RWPE1 (cell line): ENCODE results near the gene EGFL7.

Experiments used
- CTCF ChIA-PET: fragments of 350-600 bp; sonication (Branson Sonifier 250); formaldehyde crosslinking; extraction: SDS; loops from one replicate; lab custom pipeline; 2021; lab: Yijun Ruan, JAX
- POLR2A ChIA-PET: fragments of 400-600 bp; formaldehyde crosslinking; extraction: SDS; loops from one replicate; lab custom pipeline; 2020; ENCODE audit warnings: antibody characterized with exemption; ENCODE audit not compliant: low non-redundant PET; lab: Yijun Ruan, JAX
- DNase-seq: peaks from one replicate; pipeline ENCODE4 v3.0.0; 2012; ENCODE audit warnings: low spot score
- H3K27ac ChIP-seq: fragments of 450-650 bp; 2 replicates; pipeline ENCODE4 v1.5.1; 2017
- TF ChIP-seq, protein P1 (sequence below): fragments of 450-650 bp; conservative IDR thresholded peaks from 2 replicates; pipeline ENCODE4 v1.5.1; 2017; ENCODE audit warnings: low read depth, mild to moderate bottlenecking

The EGFL7 gene

DNA sequence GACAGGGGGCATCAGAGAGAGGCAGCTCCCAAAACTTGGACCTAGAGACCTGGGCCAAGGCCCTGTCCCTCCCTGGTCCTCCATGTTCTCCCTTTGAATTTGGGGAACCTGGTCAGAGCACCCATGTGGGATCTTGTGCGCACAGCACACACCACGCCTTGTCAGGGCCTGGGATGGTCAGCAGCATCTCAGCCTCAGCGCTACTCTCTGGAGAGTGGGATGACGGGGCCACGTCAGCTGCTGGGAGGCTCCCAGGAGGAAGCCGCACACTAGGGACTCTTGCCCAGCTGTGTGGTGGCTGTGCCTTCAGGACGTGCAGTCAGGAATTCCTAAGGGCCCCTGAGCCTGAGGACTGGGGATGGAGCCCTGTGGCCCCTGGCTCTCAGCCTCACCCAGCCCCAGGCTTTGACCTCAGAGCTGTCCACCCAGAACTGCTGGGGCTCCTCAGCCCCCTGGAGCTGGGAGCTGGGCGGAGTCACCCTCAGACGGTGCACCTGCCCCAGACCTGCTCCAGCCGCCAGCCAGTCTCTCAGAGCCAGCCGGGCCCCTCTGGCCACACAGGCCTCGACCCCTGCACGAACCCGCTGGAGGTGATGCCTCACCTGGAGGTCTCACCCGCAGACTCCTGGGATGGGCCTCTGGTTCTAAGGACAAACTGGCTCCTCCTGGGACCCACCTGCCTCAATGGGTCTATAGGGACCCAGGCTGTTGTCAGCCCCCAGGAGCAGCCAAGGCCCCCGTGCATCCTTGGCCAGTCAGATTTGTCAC is 38.3 kb upstream of the EGFL7 start:
- peak overlapping the region; percentile 100 for H3K27ac ChIP-seq
- CTCF ChIA-PET: interaction anchor here (0.6 to 8.3 kb wide), 10 partner anchors 14 to 137 kb away, joined by 3 to 232 read pairs (median 5); no protein-coding TSS in a partner anchor
- peak; percentile 94 for DNase-seq
- TF ChIP-seq, protein P1, sequence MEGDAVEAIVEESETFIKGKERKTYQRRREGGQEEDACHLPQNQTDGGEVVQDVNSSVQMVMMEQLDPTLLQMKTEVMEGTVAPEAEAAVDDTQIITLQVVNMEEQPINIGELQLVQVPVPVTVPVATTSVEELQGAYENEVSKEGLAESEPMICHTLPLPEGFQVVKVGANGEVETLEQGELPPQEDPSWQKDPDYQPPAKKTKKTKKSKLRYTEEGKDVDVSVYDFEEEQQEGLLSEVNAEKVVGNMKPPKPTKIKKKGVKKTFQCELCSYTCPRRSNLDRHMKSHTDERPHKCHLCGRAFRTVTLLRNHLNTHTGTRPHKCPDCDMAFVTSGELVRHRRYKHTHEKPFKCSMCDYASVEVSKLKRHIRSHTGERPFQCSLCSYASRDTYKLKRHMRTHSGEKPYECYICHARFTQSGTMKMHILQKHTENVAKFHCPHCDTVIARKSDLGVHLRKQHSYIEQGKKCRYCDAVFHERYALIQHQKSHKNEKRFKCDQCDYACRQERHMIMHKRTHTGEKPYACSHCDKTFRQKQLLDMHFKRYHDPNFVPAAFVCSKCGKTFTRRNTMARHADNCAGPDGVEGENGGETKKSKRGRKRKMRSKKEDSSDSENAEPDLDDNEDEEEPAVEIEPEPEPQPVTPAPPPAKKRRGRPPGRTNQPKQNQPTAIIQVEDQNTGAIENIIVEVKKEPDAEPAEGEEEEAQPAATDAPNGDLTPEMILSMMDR: no peak
- POLR2A ChIA-PET: interaction anchor here (0.6 to 2.0 kb wide), 5 partner anchors 14 to 108 kb away, joined by 3 to 6 read pairs (median 4); no protein-coding TSS in a partner anchor

DNA sequence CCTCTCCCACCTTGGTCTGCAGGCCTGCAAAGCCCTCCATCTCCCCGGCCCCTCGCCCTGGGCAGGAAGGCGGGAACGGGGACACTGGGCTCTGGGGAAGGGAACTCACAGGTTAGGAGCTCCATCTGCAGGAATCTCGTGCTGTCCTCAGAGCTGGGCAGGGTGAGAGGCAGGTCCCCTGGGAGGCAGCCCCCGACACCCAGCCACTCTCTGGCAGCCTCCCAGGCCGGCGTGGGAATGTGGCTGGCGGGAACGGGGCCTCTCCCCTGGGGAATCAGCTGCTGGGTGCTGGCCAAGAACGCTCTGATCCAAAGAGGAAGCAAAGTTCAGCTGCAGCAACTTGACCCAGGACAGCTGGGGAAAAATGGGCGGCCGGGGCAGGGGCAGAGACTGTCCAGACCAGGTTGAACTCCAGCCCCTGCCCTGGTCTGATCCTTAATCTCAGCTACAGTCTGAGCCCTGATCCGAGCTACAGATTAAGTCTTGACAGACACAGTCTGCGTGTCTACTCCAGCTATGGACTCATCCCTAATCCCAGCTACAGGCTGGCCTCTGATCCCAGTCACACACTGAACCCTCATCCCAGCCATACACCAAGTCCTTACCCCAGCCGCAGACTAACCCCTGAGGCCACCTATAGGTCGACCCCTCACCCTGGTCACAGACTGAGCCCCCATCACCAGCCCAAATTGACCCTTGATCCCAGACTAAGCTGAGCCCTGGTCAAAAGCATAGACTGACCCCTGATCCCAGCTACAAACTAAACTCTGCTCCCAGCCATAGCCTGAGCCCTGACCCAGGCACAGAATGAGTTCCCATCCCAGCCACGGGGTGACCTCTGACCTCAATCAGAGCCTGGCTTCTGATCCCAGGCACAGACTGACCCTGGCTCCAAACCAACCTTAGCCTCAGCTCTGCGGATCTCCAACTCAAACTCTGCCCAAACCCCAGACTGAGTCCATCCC is 37.3 kb upstream of the EGFL7 start:
- CTCF ChIA-PET: interaction anchor here (0.6 to 8.3 kb wide), 16 partner anchors 19 to 138 kb away, joined by 3 to 232 read pairs (median 4); partner anchors contain the start of gene AGPAT2

DNA sequence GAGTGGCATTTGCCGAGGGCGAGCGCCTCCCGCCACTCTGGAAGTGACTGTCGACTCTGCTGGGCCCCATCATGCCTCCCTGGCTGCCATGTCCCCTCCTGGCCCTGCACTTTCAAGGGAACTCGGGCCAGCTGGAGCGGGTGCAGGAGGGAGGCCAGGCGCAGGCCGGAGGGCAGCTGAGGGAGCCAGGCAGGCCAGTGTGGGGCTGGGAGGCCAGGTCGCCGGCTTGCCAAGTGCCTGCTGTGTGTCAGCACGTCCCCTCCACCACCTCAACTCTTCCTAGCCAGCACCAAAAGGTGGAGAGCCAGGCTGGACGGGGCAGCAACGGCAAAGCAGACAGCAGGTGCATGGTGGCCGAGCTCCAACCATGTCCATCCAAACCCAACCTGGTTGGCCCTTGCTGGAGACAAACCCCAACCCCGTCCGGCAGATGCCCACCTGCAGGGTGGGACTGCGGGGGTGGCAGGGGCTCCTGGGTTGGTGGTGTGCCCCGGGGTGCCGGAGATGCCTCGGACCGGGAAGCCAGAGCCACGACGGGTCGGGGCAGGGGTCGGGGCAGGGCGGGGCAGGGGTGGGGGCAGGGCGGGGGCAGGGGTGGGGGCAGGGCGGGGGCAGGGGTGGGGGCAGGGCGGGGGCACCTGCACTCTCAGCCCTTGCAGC is 36.5 kb upstream of the EGFL7 start:
- POLR2A ChIA-PET: interaction anchor here (0.8 to 1.3 kb wide), 4 partner anchors 70 to 142 kb away, joined by 3 to 6 read pairs (median 4); no protein-coding TSS in a partner anchor
- TF ChIP-seq, protein P1: no peak
- CTCF ChIA-PET: interaction anchor here (0.6 to 8.3 kb wide), 10 partner anchors 18 to 139 kb away, joined by 3 to 232 read pairs (median 6); no protein-coding TSS in a partner anchor
- peak overlapping the region; percentile 100 for H3K27ac ChIP-seq
- DNase-seq: no peak

More for the DNA sequence above, 37.3 kb upstream of the EGFL7 start:
- DNase-seq: peak; percentile 88
- TF ChIP-seq, protein P1: peak; percentile 88
- peak overlapping the region; percentile 100 for H3K27ac ChIP-seq
- POLR2A ChIA-PET: interaction anchor here (0.6 to 1.3 kb wide), 4 partner anchors 69 to 139 kb away, joined by 3 to 6 read pairs (median 4); no protein-coding TSS in a partner anchor

DNA sequence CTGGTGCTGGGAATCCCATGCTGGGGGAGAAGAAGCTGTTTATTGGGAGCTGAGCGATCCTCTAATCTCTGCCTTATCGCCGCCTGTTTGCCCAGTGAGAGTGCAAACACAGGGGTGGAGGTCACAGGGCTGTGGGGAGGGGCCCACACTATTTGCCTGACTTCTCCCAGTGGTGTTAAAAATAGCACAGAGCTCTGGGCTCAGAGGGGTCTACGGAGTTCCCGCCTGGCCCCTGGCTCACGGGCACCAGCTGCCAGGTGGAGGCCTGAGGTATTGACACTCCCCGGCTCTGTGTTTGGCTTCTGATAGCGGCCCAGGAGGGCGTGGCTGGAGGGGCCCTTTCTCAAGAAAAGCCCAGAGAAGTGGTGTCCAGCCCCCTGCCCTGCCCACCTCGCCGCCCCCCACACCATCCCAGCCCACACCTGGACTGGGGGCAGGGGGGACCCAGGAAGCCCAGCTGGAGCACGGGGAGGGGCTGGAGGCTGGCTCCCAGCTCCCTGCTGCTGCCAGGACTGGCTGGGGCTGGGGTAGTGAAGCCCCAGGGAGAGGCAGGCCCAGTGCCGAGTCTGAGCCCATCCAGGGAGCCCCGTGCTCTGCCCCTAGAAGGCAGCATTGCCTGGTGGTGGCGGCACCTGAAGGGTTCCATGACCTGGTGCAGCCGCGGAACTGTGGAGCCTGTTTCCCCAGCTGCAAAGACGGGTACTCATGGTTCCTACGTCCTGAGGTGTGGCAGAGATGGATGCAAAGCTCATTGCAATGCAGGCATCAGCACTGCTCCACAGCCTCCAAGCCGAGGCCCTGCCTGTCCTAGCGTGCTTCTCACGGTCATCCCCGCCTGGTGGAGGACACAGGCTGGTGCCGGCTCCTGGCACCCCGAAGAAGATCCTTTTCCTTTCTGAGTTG is 35.7 kb upstream of the EGFL7 start:
- ChIA-PET CTCF (interaction anchor here (0.5 to 8.3 kb wide), 11 partner anchors 17 to 1113 kb away, joined by 3 to 232 read pairs (median 5); no protein-coding TSS in a partner anchor), POLR2A (interaction anchor here (0.8 kb wide), 1 partner anchor 143 kb away, joined by 3 read pairs; no protein-coding TSS in a partner anchor)
- H3K27ac ChIP-seq: peak overlapping the region; percentile 100
- DNase-seq: peak; percentile 66
- TF ChIP-seq, protein P1: peak; percentile 60

DNA sequence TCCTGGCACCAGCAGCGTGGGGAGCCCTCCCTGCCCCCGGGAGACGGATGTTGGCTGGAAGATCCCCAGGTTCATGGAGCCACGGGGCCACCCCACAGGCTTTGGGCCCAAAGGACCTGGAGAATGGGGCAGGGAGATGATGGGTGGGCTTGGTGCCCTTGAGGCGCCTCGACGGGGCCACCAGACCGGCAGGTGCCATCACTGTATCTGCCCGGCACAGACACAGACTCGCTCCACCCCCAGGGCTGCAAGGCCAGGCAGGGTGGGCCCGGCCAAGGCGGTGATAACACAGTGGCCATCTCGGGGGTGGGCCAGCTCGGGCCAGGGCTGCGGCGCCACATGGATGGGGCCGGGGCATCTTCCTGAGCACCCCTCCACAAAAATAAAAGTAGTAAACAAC is 35.0 kb upstream of the EGFL7 start:
- TF ChIP-seq, protein P1: peak; percentile 20; the same call in 1 of the 2 replicates
- POLR2A ChIA-PET: no interaction called here
- CTCF ChIA-PET: interaction anchor here (0.7 to 8.3 kb wide), 6 partner anchors 17 to 1112 kb away, joined by 3 to 232 read pairs (median 4); no protein-coding TSS in a partner anchor
- DNase-seq: no peak
- peak overlapping the region; percentile 100 for H3K27ac ChIP-seq
